IPS DF 6.9 (cell line): Measurements from ENCODE around the gene BACE1-AS.
"Not testable (repeated sequence)": the region's sequence is repeated elsewhere in the genome, so short reads cannot be mapped to it uniquely, and the experiment has no call there.

Source experiments
- DNase-seq: peaks from one replicate; pipeline ENCODE4 v3.0.0-alpha.2; 2013; ENCODE audit warnings: low read depth, low spot score
- H3K27ac ChIP-seq: one replicate; pipeline ENCODE4 v1.5.1; 2013; ENCODE audit warnings: low read length, control low read depth
- H3K27me3 ChIP-seq: 2 replicates; pipeline ENCODE4 v1.6.1; 2013; ENCODE audit warnings: mild to moderate bottlenecking, low read length; ENCODE audit not compliant: control insufficient read depth, insufficient read depth
- H3K36me3 ChIP-seq: 2 replicates; pipeline ENCODE4 v1.6.1; 2013; ENCODE audit warnings: low read length; ENCODE audit not compliant: control insufficient read depth, insufficient read depth
- H3K4me1 ChIP-seq: 2 replicates; pipeline ENCODE4 v1.6.1; 2013; ENCODE audit warnings: low read length; ENCODE audit not compliant: control insufficient read depth, insufficient read depth
- H3K4me3 ChIP-seq: 2 replicates; pipeline ENCODE4 v1.5.1; 2013; ENCODE audit warnings: mild to moderate bottlenecking, low read length
- H3K9me3 ChIP-seq: 2 replicates; pipeline ENCODE4 v1.6.1; 2013; ENCODE audit warnings: low read length, inconsistent platforms; ENCODE audit not compliant: control insufficient read depth, insufficient read depth
- WGBS: extraction: QIAGEN DNeasy Blood & Tissue Kit; methylation state at CpG from one replicate; pipeline ENCODE4 v1.1.7; 2013; ENCODE audit warnings: mixed read lengths, missing lambda C conversion rate; ENCODE audit not compliant: insufficient read length, insufficient coverage; 5-methylcytosine and 5-hydroxymethylcytosine counted together

The BACE1-AS gene

GRCh38 chr11:117290809-117291396, at the start of gene BACE1-AS:
Gene BACE1-AS (plus strand): TSS chr11:117291346.
- no CpG with 5 or more reads among the region's 8 CpGs for WGBS

DNA sequence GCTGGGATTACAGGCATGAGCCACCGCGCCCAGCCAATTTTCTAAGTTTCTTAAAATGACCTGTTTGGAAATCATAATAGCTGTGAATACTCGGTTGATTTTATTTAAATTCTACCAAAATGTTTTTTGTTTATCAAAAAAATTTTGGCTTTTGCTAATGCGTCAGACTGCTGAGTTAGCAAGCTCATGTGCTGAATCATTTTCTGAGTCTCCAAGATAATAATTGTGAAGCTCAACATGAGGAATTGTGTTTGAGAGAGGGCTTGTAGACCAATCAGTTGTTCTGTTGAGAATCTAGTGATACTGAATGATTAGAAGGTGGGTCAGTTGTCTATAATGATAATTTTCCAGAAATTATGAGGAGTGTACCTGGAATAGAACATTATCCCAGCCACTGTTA, 42.8 kb upstream of the BACE1-AS start:
- no peak overlapping the region for H3K4me3 ChIP-seq
- no peaks in the 10 kb centered on the region for H3K4me1 ChIP-seq
- H3K9me3 ChIP-seq = no peaks in the 10 kb centered on the region
- peaks cover 9% of the 10 kb centered on the region; the same call in 1 of the 2 replicates for H3K36me3 ChIP-seq
- no peak overlapping the region for H3K27ac ChIP-seq
- no peak for DNase-seq
- no peaks in the 10 kb centered on the region for H3K27me3 ChIP-seq
- WGBS = no CpG with 5 or more reads among the region's 4 CpGs

More at GRCh38 chr11:117290809-117291396, at the start of gene BACE1-AS:
- peaks cover 6% of the 10 kb centered on the region; the same call in 1 of the 2 replicates for H3K36me3 ChIP-seq
- H3K27ac ChIP-seq = no peak within 1 kb of the TSS
- no peak within 1 kb of the TSS for H3K4me3 ChIP-seq
- H3K4me1 ChIP-seq = no peaks in the 10 kb centered on the region
- no peaks in the 10 kb centered on the region for H3K27me3 ChIP-seq
- DNase-seq = no peak
- H3K9me3 ChIP-seq = no peaks in the 10 kb centered on the region

GRCh38 chr11:117249571-117249970, 41.6 kb upstream of the BACE1-AS start:
- no peaks in the 10 kb centered on the region for H3K4me1 ChIP-seq
- H3K27ac ChIP-seq = no peak overlapping the region
- H3K36me3 ChIP-seq = peaks cover 5% of the 10 kb centered on the region; the same call in 1 of the 2 replicates
- no CpG with 5 or more reads among the region's 4 CpGs for WGBS
- no peaks in the 10 kb centered on the region for H3K9me3 ChIP-seq
- no peak for DNase-seq
- H3K27me3 ChIP-seq = no peaks in the 10 kb centered on the region
- H3K4me3 ChIP-seq = no peak overlapping the region

DNA sequence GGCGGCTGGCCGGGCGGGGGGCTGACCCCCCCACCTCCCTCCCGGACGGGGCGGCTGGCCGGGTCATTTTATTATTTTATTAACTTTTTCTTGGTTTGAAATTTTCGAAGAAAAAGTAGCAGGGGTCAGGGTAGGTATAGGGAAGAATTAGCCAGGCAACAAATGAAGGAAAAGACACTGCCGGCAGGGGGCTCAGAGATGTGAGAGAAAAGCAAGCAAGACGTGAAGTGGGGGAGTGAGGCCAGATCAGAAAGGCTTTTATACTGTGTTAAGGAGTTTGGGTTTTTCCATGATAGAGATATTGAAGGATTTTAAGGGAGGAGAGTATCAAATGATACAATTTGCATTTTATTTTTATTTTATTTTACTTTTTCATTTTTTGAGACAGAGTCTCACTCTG, 39.6 kb upstream of the BACE1-AS start:
- DNase-seq = no peak
- H3K36me3 ChIP-seq = 0 out of 2 replicates have a peak, but pooled peaks cover 2% of the 10 kb centered on the region
- H3K4me3 ChIP-seq = no peak overlapping the region

DNA sequence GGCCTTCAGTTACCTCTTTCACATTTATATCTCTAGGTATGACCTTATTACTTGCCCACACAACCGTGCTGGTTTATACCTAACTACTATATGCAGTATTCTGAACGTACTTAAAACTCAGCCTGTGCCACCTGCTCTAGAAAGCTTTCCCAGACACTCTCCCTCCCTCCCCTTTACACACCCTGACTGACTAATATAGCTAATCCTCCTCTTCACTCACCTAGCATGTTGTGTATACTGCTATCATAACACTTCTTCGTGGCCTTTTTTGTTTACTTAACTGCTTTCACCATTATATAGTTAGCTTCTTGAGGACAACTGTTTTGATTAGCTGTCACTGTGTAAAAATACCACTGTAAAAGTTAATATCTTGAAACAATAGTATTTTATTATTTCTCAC, 35.2 kb upstream of the BACE1-AS start:
- Histone ChIP-seq H3K27ac (no peak overlapping the region), H3K27me3 (no peaks in the 10 kb centered on the region), H3K4me3 (no peak overlapping the region), H3K9me3 (no peaks in the 10 kb centered on the region), H3K4me1 (no peaks in the 10 kb centered on the region), H3K36me3 (0 out of 2 replicates have a peak, but pooled peaks cover 2% of the 10 kb centered on the region)
- no peak for DNase-seq
- no CpG with 5 or more reads among the region's 3 CpGs for WGBS

More for the DNA sequence above, 39.6 kb upstream of the BACE1-AS start:
- Histone ChIP-seq H3K27me3 (no peaks in the 10 kb centered on the region), H3K27ac (no peak overlapping the region), H3K9me3 (no peaks in the 10 kb centered on the region), H3K4me1 (no peaks in the 10 kb centered on the region)
- WGBS = no CpG with 5 or more reads among the region's 10 CpGs

DNA sequence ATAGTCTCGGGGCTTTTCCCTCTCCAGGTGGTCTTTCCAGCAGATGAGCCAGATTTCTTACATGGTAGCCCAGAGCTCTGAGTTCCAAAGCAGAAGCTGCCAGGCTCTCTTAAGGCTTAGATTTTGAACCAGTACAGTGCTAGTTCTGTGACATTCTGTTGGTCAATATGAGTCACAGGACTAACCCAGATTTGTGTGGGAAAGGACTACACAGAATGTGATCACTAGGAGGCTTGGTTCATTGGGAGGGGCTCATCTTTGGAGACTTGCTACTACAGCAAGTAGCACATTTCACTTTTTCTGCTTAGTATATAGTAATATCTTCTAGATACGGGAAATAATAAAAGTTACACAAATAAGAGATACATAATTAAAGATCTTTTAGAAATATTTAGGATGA, 34.6 kb upstream of the BACE1-AS start:
- H3K36me3 ChIP-seq = 0 out of 2 replicates have a peak, but pooled peaks cover 2% of the 10 kb centered on the region
- WGBS = no CpG with 5 or more reads among the region's 2 CpGs
- DNase-seq = no peak

DNA sequence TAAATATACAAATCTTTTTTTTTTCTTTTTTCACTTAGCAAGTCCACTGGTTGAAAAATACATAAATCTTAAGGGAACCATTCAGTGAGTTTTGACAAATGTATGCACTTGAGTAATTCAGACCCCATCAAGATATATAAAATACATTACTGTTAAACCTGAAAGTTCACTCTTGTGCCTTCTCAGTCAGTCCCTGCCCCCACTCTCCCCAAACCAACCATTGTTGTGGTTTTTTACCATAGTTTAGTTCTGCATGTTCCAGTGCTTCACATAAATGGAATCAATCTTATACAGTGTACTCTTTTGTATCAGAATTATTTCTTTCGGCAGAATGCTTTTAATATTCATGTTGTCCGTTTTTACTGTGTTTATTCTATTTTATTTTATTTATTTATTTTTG, 32.6 kb upstream of the BACE1-AS start:
- Histone ChIP-seq H3K4me1 (no peaks in the 10 kb centered on the region), H3K9me3 (no peaks in the 10 kb centered on the region), H3K4me3 (no peak overlapping the region), H3K36me3 (0 out of 2 replicates have a peak, but pooled peaks cover 2% of the 10 kb centered on the region), H3K27me3 (no peaks in the 10 kb centered on the region), H3K27ac (no peak overlapping the region)
- DNase-seq = no peak
- no CpG with 5 or more reads among the region's 2 CpGs for WGBS

More for the DNA sequence above, 34.6 kb upstream of the BACE1-AS start:
- no peaks in the 10 kb centered on the region for H3K27me3 ChIP-seq
- H3K4me3 ChIP-seq = no peak overlapping the region
- H3K9me3 ChIP-seq = no peaks in the 10 kb centered on the region
- no peak overlapping the region for H3K27ac ChIP-seq
- H3K4me1 ChIP-seq = no peaks in the 10 kb centered on the region

DNA sequence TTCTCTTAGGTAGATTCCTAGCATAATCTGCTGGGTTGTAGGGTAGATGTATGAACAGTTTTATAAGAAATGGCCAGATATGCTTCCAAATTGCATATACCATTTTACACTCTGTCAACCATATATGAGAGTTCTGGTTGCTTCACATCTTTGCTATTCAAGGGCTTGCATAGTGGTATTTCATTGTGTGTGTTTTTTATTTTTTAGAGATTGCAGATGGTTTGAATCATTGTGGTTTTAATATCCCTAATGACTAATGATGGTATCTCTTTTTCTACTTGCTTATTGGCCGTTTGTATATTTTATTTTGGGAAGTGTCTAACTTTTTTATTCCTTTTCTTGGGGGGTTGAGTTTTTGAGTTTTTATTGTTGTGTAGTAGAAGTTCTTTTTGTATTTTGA, 31.7 kb upstream of the BACE1-AS start:
- Histone ChIP-seq H3K9me3 (no peaks in the 10 kb centered on the region), H3K4me3 (no peak overlapping the region), H3K4me1 (no peaks in the 10 kb centered on the region), H3K36me3 (0 out of 2 replicates have a peak, but pooled peaks cover 2% of the 10 kb centered on the region), H3K27ac (no peak overlapping the region), H3K27me3 (no peaks in the 10 kb centered on the region)
- no peak for DNase-seq
- WGBS = no CpG with 5 or more reads among the region's 1 CpG

DNA sequence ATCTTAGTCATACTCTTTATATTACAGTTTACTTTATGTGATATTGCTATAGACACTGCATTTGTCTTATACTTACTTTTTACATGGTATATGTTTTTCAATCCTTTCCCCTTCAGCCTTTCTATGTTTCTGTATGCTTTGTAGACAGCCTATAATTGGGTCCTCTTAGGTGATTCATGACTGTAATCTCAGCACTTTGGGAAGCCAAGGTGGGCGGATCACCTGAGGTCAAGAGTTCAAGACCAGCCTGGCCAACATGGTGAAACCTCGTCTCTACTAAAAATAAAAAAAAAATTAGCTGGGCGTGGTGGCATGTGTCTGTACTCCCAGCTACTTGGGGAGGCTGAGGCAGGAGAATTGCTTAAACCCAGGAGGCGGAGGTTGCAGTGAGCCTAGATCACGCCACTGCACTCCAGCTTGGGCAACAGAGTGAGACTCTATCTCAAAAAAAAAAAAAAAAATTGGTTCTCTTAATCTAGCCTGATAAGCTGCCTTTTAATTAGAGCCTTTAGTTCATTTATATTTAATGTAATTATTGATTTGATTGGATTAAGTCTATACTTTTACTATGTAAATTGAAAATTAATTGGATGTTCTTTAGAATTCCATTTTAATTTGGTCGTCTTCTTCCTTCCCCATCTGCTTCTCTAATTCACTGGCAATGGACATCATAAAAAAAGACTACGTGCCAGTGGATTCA, 26.4 kb upstream of the BACE1-AS start:
- H3K27ac ChIP-seq, H3K4me3 ChIP-seq, H3K36me3 ChIP-seq, H3K27me3 ChIP-seq, H3K4me1 ChIP-seq, DNase-seq, H3K9me3 ChIP-seq: not testable (repeated sequence)
- no CpG with 5 or more reads among the region's 7 CpGs for WGBS

DNA sequence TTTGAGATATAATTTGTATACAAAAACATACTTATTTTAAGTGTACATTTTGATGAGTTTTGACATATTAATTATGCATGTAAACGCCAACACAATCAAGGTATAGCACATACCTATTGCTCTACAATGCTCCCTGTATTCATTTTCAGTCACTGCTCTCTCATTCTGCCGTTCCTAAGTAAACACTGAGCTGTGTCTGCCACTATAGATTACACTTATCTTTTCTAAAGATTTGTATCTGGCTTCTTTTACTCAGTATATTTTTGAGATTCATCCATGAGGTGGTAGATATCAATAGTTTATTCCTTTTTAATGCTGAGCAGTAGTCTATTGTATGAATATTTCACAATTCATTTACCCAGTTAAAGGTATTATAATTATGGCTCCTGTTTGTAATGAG, 25.4 kb upstream of the BACE1-AS start:
- DNase-seq = no peak
- no CpG with 5 or more reads among the region's 2 CpGs for WGBS
- H3K9me3 ChIP-seq = no peaks in the 10 kb centered on the region

More for the DNA sequence above, 25.4 kb upstream of the BACE1-AS start:
- H3K27ac ChIP-seq = no peak overlapping the region
- H3K4me3 ChIP-seq = no peak overlapping the region
- H3K36me3 ChIP-seq = no peaks in the 10 kb centered on the region
- no peaks in the 10 kb centered on the region for H3K4me1 ChIP-seq
- no peaks in the 10 kb centered on the region for H3K27me3 ChIP-seq
